ENCODE measurements around the gene IRAK1. TPM values are rescaled to one million over a fixed set of nuclear protein-coding genes. Genes with fewer than 3 reads are reported as not detected.

Gene IRAK1
- polyA plus RNA-seq, 2 donors, result 58.8 to 61.8 TPM

DNA sequence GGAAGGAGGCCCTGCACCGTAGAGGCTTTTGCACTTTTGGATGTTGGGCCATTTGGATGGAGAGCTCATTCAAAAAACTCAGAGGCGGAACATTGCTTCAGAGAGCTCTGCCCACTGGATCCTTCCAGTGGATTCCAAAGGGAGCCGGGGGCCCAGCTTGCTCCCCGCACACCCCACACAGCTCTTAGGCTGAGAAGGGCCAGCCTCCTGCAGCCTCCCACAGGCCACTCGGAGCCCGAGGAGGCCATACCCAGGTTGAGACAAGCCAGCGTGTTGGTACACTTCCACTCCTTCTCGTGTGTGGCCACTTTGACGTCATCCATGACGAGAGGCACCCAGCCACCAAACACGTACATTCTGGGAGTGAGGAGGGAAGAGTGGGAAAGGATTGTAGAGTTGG, 58.4 kb downstream of the IRAK1 start:
- H3K4me3 ChIP-seq (ENCODE audit: low read depth in 1 of 2, low read length in 2 of 2), result no peak overlapping the region
- peaks cover 13 to 68% of the 10 kb centered on the region in 2 donors for H3K36me3 ChIP-seq (ENCODE audit: control insufficient read depth in 2 of 2, insufficient read depth in 2 of 2, low read length in 1 of 2)
- 89 to 94% methylated on average over 11 of the region's 11 CpGs for WGBS, 2 donors
- no peak overlapping the region for H3K27ac ChIP-seq (ENCODE audit: low read depth in 2 of 2, low read length in 1 of 2)
- no peaks in the 10 kb centered on the region for H3K27me3 ChIP-seq (ENCODE audit: control insufficient read depth in 1 of 2, insufficient read depth in 2 of 2, low read length in 2 of 2)
- H3K9me3 ChIP-seq (ENCODE audit: control insufficient read depth in 2 of 2, insufficient read depth in 1 of 2, low read depth in 1 of 2, low read length in 1 of 2), result no peaks in the 10 kb centered on the region
- H3K4me1 ChIP-seq (ENCODE audit: control insufficient read depth in 2 of 2, insufficient read depth in 2 of 2, low read length in 1 of 2), result peaks cover 0 to 2% of the 10 kb centered on the region in 2 donors

DNA sequence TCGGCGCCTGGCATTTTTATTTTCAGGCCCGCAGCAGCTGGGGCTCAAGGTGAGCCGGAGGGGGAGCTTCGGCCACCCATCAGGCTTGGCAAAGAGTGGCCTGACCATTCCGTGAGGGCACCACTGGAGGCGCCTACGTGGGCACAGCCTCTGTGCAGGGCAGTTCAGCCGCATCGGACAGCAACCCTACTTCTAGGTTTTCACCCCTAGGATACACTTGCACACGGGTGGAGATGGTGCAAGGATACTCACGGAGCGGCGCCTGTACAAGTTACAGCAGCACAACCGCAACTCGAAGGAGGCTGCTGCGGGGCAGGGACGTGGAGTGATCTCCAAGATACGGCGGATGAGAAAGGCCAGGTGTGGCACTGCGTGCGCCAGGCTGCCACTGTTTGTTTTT, 58.9 kb downstream of the IRAK1 start:
- no peak overlapping the region for H3K4me3 ChIP-seq (ENCODE audit: low read depth in 1 of 2, low read length in 2 of 2)
- peaks cover 13 to 73% of the 10 kb centered on the region in 2 donors for H3K36me3 ChIP-seq (ENCODE audit: control insufficient read depth in 2 of 2, insufficient read depth in 2 of 2, low read length in 1 of 2)
- no peaks in the 10 kb centered on the region for H3K27me3 ChIP-seq (ENCODE audit: control insufficient read depth in 1 of 2, insufficient read depth in 2 of 2, low read length in 2 of 2)
- no peak overlapping the region for H3K27ac ChIP-seq (ENCODE audit: low read depth in 2 of 2, low read length in 1 of 2)
- H3K9me3 ChIP-seq (ENCODE audit: control insufficient read depth in 2 of 2, insufficient read depth in 1 of 2, low read depth in 1 of 2, low read length in 1 of 2), result no peaks in the 10 kb centered on the region
- 87 to 91% methylated on average over 22 of the region's 22 CpGs for WGBS, 2 donors
- H3K4me1 ChIP-seq (ENCODE audit: control insufficient read depth in 2 of 2, insufficient read depth in 2 of 2, low read length in 1 of 2), result no peaks in the 10 kb centered on the region

Other genes with a start within 250 kb of the IRAK1 start
- gene SRPK3, start 238.9 kb downstream of the IRAK1 start, polyA plus RNA-seq, result under 1 TPM; 0.15 to 0.35 TPM
- 10 to 100 TPM; 39.3 to 51.9 TPM for gene IDH3G, start 225.5 kb downstream of the IRAK1 start, polyA plus RNA-seq
- 100 to 1,000 TPM; 308 to 359 TPM for gene SSR4, start 225.2 kb downstream of the IRAK1 start, polyA plus RNA-seq
- gene PDZD4, start 189.4 kb downstream of the IRAK1 start, polyA plus RNA-seq, result 1 to 10 TPM; 2.3 to 4.0 TPM
- gene L1CAM, start 133.7 kb downstream of the IRAK1 start, polyA plus RNA-seq, result 1 to 10 TPM in 1 of 2 donors, under 1 TPM in 1; 0.88 to 1.4 TPM
- gene AVPR2, start 115.2 kb downstream of the IRAK1 start, polyA plus RNA-seq, result under 1 TPM; 0.45 to 0.68 TPM
- gene ARHGAP4, start 93.6 kb downstream of the IRAK1 start, polyA plus RNA-seq, result 10 to 100 TPM; 10.6 to 23.4 TPM
- gene NAA10, start 84.9 kb downstream of the IRAK1 start, polyA plus RNA-seq, result 100 to 1,000 TPM in 1 of 2 donors, 10 to 100 TPM in 1; 86.6 to 104 TPM
- gene RENBP, start 75.3 kb downstream of the IRAK1 start, polyA plus RNA-seq, result 1 to 10 TPM; 1.4 to 1.6 TPM
- gene HCFC1, start 48.1 kb downstream of the IRAK1 start, polyA plus RNA-seq, result 10 to 100 TPM; 13.0 to 15.9 TPM
- 1 to 10 TPM; 2.5 to 3.3 TPM for gene TMEM187, start 47.1 kb downstream of the IRAK1 start, polyA plus RNA-seq
- 10 to 100 TPM in 1 of 2 donors, 1 to 10 TPM in 1; 9.3 to 13.0 TPM for gene MECP2, start 77.8 kb upstream of the IRAK1 start, polyA plus RNA-seq
- gene OPN1LW, start 124.3 kb upstream of the IRAK1 start, polyA plus RNA-seq, result not detected
- not detected for gene OPN1MW, start 162.7 kb upstream of the IRAK1 start, polyA plus RNA-seq
- not detected for gene OPN1MW2, start 199.9 kb upstream of the IRAK1 start, polyA plus RNA-seq
- gene OPN1MW3, start 237.7 kb upstream of the IRAK1 start, polyA plus RNA-seq, result not detected

Measured in esophagus (tissue), 2 donors.